ENCODE measurements around the gene TSPOAP1. TPM values are rescaled to one million over a fixed set of nuclear protein-coding genes. Genes with fewer than 3 reads are reported as not detected.

TSPOAP1 gene
- total and polyA plus RNA-seq, 2 of the 13 experiments (the other 11 are each of a cell fraction or from before 2014, with no cell fraction given) = not detected

GRCh38 chr17:58318065-58318481 lies 10.5 kb downstream of the TSPOAP1 start (continued):
- TF ChIP-seq SOX13 (IDR thresholded peaks at IDR 0.05) (no peak), SOX13 (CRISPR knock-in tag; conservative IDR thresholded peaks at IDR 0.05 in 1 of 2, IDR thresholded peaks at IDR 0.05 in 1 of 2) (no peak), NR0B2 (CRISPR knock-in tag; IDR thresholded peaks at IDR 0.05) (no peak), ZGPAT (CRISPR knock-in tag; IDR thresholded peaks at IDR 0.05) (no peak)

- no TSS peak for BruUV-seq (replicated peaks)
- Histone ChIP-seq H3K4me2 (ENCODE audit: low read depth, low read length) (0 out of 2 replicates have a peak overlapping the region, but pooled peaks have one; percentile 0), H3K4me3 (replicated peaks in 1 of 3; ENCODE audit: insufficient read depth in 1 of 3, low read depth in 2 of 3, low read length in 3 of 3) (no peak overlapping the region), H3K27ac (ENCODE audit: extremely low read length, insufficient read depth, low read length) (no peak overlapping the region), H3K9me3 (ENCODE audit: low read length) (no peaks in the 10 kb centered on the region), H3K27me3 (ENCODE audit: control insufficient read depth in 1 of 2, insufficient read depth in 2 of 2, low read length in 2 of 2) (peaks cover 17 to 68% of the 10 kb centered on the region in 2 experiments), H3K9ac (ENCODE audit: insufficient read depth, low read depth, low read length) (no peak overlapping the region), H4K20me1 (ENCODE audit: insufficient read depth, low read length) (no peaks in the 10 kb centered on the region), H2AFZ (ENCODE audit: low read length) (no peak overlapping the region), H3K36me3 (replicated peaks in 1 of 2; ENCODE audit: control insufficient read depth in 1 of 2, insufficient read depth in 2 of 2, low read length in 2 of 2) (no peaks in the 10 kb centered on the region), H3K4me1 (ENCODE audit: insufficient read depth, low read length) (peaks cover 19% of the 10 kb centered on the region; the same call in 1 of the 2 replicates), H3K79me2 (ENCODE audit: insufficient read depth, low read length) (no peaks in the 10 kb centered on the region)
- intact Hi-C loops (cut with micrococcal nuclease; ENCODE audit: unreplicated experiment) (loop anchor here (1.0 to 2.0 kb wide), 3 partner anchors 35 to 130 kb away; partner anchors contain the start of genes RNF43 and SUPT4H1), in situ Hi-C loops (cut with HindIII; ENCODE audit: extremely low pct_ligation_motif_present, low pct_unique_long_range_greater_than_20kb) (no loop called here)
- CTCF ChIA-PET (ENCODE audit: low intra/inter-chr PET ratio, low total read pairs) = interaction anchor here (1.5 to 5.0 kb wide), 3 partner anchors 9 to 130 kb away, joined by 9 to 121 read pairs (median 20); partner anchors contain the start of gene RNF43
- 9% methylated on average over 5 of the region's 5 CpGs for WGBS (ENCODE audit: low lambda C conversion rate)
- DNase-seq (ENCODE audit: low spot score) (peak; percentile 75), FAIRE-seq (peak; percentile 94), ATAC-seq (peak; percentile 84)
- POLR2A ChIA-PET = interaction anchor here (0.9 to 2.6 kb wide), 10 partner anchors 9 to 131 kb away, joined by 3 to 35 read pairs (median 4); partner anchors contain the start of genes RNF43 and SUPT4H1
- TF ChIP-seq STAG1 (CRISPR knock-in tag; IDR thresholded peaks at IDR 0.05) (peak; percentile 99), MNT (IDR thresholded peaks at IDR 0.05) (peak; percentile 98), ZBED4 (CRISPR knock-in tag; IDR thresholded peaks at IDR 0.05; ENCODE audit: borderline replicate concordance) (peak; percentile 68; the same call in 1 of the 2 replicates), ZNF772 (CRISPR knock-in tag; IDR thresholded peaks at IDR 0.05) (0 out of 2 replicates have a peak, but pooled peaks have one; percentile 46), ZNF580 (CRISPR knock-in tag; IDR thresholded peaks at IDR 0.05; ENCODE audit: borderline replicate concordance, low read depth) (peak; percentile 69; the same call in 1 of the 2 replicates)
These were observed 11.1 kb downstream of the TSPOAP1 start for GRCh38 chr17:58317421-58318064.

Data from HepG2 (cell line).